GM13977 (cell line): ENCODE data around the gene SLIT1.

ENCODE experiments used
- DNase-seq: peaks from one replicate; pipeline ENCODE4 v3.0.0; 2012; ENCODE audit warnings: low spot score
- CTCF ChIP-seq: IDR thresholded peaks from 2 replicates; pipeline ENCODE4 v1.5.1; 2012; ENCODE audit warnings: mild to moderate bottlenecking, control low read depth; ENCODE audit not compliant: insufficient read depth; ENCODE audit errors: extremely low read depth, missing control alignments
- in situ Hi-C: fragments of 300-500 bp; cut with MboI; formaldehyde crosslinking; loops from one replicate; pipeline ENCODE4 v1.12.0; 2022; ENCODE audit warnings: low sequenced_read_pairs, low pct_unique_long_range_greater_than_20kb, mixed read lengths, inconsistent platforms; ENCODE audit not compliant: unreplicated experiment

Gene SLIT1

GRCh38 chr10:97150013-97150595 lies 35.7 kb downstream of the SLIT1 start:
- no peak for DNase-seq
- in situ Hi-C loops: no loop called here
- no peak for TF ChIP-seq CTCF

GRCh38 chr10:97149079-97149531 lies 36.7 kb downstream of the SLIT1 start:
- no peak for TF ChIP-seq CTCF
- DNase-seq: no peak
- in situ Hi-C loops: no loop called here

GRCh38 chr10:97144297-97144696 lies 41.5 kb downstream of the SLIT1 start:
- in situ Hi-C loops: no loop called here
- TF ChIP-seq CTCF: no peak
- no peak for DNase-seq

- in situ Hi-C loops: no loop called here
- DNase-seq: no peak
- no peak for TF ChIP-seq CTCF
Measured at GRCh38 chr10:97142834-97143233, 42.9 kb downstream of the SLIT1 start.

GRCh38 chr10:97140902-97141745 lies 44.6 kb downstream of the SLIT1 start:
- no peak for DNase-seq
- no peak for TF ChIP-seq CTCF
- in situ Hi-C loops: no loop called here

GRCh38 chr10:97140049-97140846 lies 45.5 kb downstream of the SLIT1 start:
- in situ Hi-C loops: no loop called here
- DNase-seq: no peak
- TF ChIP-seq CTCF: no peak
